HG03520 (cell line): ENCODE results near the gene HLX.

Experiments used
- ATAC-seq: cut with Tn5 transposase; IDR thresholded peaks from one replicate; pipeline ENCODE4 v1.9.1; 2021; ENCODE audit warnings: mild to moderate bottlenecking, moderate library complexity; ENCODE audit not compliant: unreplicated experiment

HLX gene

GRCh38 chr1:220880726-220881506, 1.7 kb downstream of the HLX start:
- ATAC-seq, result no peak

- ATAC-seq, result no peak
These were observed 3.0 kb downstream of the HLX start for GRCh38 chr1:220882061-220882891.

DNA sequence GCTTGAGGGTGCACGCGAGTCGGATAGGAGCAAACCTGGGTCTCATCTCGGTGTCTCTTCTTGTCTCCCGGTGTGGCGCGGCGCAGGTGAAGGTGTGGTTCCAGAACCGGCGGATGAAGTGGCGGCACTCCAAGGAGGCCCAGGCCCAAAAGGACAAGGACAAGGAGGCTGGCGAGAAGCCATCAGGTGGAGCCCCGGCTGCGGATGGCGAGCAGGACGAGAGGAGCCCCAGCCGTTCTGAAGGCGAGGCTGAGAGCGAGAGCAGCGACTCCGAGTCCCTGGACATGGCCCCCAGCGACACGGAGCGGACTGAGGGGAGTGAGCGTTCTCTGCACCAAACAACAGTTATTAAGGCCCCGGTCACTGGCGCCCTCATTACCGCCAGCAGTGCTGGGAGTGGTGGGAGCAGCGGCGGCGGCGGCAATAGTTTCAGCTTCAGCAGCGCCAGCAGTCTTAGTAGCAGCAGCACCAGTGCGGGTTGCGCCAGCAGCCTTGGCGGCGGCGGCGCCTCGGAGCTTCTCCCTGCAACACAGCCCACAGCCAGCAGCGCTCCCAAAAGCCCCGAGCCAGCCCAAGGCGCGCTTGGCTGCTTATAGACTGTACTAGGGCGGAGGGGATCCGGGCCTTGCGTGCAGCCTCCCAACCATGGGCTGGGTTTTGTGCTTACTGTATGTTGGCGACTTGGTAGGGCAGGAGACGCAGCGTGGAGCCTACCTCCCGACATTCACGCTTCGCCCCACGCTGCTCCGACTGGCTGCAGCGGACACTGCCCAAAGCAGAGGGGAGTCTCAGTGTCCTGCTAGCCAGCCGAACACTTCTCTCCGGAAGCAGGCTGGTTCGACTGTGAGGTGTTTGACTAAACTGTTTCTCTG, 5.1 kb downstream of the HLX start:
- ATAC-seq, result no peak

- ATAC-seq, result no peak
These were observed 6.0 kb downstream of the HLX start for GRCh38 chr1:220884981-220885918.

GRCh38 chr1:220885971-220886370, 6.7 kb downstream of the HLX start:
- ATAC-seq, result no peak

DNA sequence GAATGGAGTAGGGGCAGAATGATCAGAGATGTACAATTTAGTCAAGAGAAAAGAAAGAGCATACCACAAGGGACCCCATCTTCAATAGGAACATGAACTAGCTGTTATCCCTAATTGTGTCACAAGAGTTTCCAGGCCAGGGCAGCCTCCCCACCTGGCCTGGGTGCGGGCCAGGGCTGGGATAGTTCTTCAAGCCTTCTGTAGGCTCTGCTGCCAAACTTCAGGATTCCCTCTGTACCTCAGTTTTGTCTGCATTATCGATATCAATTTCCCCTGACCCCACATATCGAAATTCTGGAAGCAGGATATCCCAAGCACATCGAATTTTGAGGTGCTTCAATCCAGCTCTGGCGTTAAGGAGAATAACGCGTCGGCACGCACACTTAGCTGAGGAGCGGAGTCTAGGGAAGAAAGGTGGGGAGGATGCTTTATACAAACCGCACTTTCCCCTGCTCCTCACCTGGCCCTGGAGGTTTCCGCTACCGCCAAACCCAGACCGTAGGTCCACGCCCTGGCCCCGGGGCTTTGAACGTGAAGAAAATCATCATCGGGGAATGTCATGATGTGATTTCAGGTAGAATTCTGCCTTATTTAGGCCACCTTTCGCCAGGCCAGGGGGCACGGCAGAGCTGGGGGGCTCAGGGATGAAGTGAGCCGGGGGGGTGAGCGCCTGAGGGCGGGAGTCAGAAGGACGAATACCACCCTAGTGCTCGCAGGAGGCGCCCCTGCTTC, 7.4 kb downstream of the HLX start:
- ATAC-seq, result no peak

DNA sequence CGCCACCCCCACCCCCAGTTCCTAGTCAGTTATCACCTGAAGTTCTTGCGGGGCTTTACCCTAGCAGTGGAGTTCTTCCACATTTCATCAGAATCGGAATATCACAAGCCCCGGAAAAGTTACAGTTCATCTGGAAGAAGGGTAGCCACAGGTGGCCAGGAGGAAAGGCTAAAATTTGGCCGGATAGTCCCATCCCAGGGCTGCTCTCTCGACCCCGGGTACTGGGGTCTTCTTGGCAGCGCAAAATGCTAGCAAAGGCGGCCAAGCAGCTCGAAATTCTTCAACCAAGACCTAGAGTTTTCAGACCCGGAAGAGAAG, 7.9 kb downstream of the HLX start:
- ATAC-seq, result no peak

DNA sequence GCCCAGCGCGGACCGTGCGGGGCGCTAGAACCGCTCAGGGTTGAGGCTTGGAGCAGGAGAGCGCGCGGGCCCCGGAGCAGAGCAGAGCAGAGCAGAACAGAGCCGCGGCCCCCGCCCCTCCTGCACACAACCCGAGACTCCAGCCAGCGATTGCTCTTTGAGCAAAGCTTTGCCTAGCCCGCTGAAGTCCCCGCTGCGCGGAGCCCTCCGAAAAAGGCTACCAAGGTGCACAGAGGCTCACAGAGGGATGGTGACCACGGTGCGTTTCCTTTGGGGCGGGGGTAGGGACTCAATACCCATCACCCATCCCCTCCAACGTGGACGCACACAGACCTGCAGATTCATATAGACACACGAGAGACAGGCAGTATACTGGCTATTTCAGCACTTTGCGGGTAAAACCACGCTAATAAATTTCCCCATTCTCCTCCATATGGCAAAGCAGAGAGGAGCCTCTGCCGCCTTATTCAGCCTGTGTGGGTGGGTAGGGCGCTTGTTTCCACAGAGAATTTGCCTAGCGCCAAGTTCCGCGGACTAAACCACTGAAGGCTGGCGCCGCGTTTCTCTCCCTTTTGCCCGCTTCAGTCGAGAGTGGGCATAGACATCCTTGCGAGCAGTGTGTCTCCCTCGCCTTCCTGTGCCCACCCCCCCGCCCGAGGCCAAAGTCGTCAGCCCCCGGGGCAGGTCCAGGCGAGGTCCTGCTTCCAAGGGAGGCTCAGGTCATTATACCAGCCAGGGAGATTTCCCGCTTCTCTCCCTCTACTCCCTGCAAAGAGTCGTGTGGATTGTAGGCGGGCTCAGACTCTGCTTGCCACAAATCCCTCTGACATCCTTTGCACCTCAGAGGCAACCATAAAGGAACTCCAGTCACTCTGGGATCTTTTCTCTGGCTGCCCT, 8.5 kb downstream of the HLX start:
- no peak for ATAC-seq

DNA sequence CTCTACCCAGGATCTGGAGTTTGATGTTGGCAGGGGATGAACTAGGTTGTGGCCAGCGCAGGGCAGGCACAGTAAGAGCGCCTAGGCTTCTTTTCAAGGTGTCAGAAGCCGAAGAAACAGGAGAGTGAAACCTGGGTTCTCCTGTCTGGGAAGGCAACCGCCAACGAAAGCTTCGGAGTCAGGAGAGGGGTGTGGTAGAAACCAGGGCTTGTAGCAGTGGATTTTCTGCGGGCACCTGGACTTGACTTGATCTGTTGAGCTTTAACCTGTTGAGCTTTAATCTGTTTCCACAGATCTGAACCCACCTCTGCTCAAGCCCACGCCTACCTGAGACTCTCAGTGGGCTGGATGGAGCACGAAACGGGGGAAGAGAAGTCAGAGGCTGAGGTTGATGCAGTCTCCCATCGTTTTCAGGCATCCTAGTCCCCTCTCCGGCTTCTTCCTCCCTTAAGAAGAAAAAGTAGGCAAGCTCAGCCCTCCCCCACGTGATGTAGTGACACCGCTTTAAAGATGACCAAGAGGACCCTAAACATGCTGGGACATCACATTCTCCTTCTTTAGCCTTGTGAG, 9.3 kb downstream of the HLX start:
- no peak for ATAC-seq

GRCh38 chr1:220889333-220889732, 10.1 kb downstream of the HLX start:
- ATAC-seq, result no peak

DNA sequence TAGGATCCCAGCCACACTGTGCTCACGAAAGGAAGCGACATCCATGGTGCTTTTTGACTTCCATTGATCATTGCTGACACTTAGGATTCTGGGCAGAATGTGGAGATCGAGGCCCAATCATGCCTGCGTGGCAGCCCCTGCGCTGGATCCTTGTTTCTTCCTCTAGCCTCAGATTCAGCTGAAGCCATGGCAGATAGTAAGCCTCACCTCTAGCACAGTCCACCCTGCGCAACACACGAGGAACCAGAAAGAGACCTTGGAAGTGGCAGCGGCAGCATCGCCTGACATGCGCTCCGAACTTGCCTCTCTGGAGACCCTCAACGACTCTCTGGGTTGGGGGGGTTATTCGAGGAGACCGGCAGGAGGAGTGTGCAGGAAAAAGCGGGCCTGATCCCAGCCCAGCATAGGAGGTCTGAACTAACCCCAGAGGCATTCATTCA, 10.6 kb downstream of the HLX start:
- no peak for ATAC-seq

- ATAC-seq, result no peak
These were observed 11.4 kb downstream of the HLX start for GRCh38 chr1:220890602-220891001.

DNA sequence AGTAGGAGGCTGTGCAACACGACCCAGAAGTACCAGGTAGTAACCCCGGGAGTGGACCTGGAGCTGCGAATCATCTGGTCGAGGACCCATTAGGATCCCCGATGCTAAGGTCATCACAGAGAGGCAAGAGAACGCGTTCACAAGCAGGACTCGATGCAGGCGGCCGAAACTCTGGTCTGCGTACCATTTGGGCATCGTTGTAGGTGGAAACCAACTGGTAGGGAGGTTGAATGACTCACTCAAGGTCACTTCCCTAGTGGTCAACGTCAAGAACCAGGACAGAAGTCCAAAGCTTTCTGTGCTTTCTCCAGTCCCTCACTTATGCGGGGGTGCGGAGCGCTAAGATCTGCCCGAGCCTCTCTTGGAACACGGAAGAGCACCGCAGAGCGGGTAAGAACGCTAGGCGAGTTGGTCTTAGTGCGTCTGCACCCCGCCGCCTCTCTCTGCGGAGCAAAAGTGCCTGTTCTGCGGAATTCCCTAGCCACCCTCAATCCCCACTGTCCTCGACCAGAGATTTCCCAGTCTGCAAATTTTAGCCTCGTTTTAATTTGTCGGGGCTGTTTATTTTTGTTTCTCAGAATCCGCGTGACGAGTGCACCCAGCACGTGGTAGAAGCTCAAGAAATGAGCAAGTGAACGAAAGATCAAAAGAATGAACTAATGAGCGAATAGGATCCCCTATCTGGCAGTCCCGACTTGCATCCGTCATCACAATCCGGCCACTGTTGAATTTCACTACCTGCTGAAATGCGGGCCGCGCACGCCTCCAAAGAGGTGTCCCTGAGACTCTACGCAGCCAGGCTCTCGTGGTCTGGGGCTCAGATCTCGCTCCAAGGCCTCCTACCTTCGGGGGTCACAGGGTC, 12.2 kb downstream of the HLX start:
- no peak for ATAC-seq

GRCh38 chr1:220892086-220892376, 12.8 kb downstream of the HLX start:
- no peak for ATAC-seq

DNA sequence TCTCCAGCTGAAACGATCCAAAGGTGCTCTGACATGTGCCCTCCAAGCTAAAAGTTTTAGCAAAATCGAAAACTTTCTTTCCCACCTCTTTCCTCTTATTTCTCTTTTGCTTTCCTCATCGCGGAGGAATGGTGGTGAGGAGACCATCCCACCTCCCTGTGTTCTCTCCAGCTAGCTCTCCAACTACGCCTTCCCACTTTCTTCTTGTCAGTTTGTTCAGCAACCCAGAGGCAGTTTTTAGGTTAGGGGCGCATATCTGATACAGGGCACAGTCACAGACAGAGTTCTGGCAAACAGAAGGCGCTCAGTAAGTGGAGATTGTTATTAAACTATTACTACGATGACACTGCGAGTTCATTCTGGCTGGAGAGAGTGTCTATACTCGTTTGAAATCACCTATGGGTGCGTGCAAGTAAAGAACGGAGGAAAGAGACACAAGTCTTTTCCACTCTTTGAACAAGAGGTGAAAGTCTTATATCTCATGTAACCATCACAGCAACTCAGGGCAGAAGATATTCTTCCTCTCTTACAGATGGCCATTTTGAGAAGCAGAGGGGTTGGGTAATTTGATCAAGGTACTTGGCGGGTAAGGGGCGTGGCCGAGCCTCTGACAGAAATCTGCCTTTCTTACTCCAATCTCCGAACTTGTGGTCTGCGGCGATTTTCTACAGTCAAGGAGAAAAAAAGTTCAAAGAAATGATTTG, 13.9 kb downstream of the HLX start:
- no peak for ATAC-seq

- ATAC-seq, result no peak
These were observed 14.4 kb downstream of the HLX start for GRCh38 chr1:220893701-220894024.
